HG03045 (cell line): Measurements from ENCODE around the gene TNS1.
"Not testable (repeated sequence)": the region's sequence is repeated elsewhere in the genome, so short reads cannot be mapped to it uniquely, and the experiment has no call there.

Experiments
- ATAC-seq: cut with Tn5 transposase; IDR thresholded peaks from one replicate; pipeline ENCODE4 v1.9.1; 2021; ENCODE audit warnings: mild to moderate bottlenecking, moderate library complexity; ENCODE audit not compliant: unreplicated experiment

The TNS1 gene

GRCh38 chr2:217790681-217791392 lies 212.0 kb downstream of the TNS1 start:
- no peak for ATAC-seq

DNA sequence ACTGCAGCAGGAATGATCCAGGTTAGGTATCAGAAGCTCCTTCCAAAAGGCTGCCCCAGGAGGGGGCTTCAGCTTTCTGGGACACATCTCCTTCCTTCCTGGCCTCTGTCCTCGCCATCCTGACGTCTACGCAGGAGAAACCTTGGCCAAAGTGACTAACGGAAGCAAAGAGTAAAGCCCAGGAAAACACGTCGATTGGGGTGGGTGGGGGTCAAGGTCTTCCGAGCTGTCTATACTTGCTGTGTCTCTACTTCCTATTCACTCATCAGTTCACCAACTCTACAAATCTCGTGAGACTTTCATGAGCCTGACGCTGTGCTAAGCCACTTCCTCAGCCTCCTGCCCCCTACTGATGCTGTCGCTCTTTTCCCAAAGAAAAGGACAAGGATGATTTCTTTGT lies 212.6 kb downstream of the TNS1 start:
- ATAC-seq = peak; percentile 58

GRCh38 chr2:217789736-217790181 lies 213.0 kb downstream of the TNS1 start:
- ATAC-seq = no peak

- no peak for ATAC-seq
Measured at GRCh38 chr2:217789003-217789735, 213.6 kb downstream of the TNS1 start.

- no peak for ATAC-seq
Measured at GRCh38 chr2:217788669-217789002, 214.2 kb downstream of the TNS1 start.

GRCh38 chr2:217787160-217787877 lies 215.5 kb downstream of the TNS1 start:
- no peak for ATAC-seq

DNA sequence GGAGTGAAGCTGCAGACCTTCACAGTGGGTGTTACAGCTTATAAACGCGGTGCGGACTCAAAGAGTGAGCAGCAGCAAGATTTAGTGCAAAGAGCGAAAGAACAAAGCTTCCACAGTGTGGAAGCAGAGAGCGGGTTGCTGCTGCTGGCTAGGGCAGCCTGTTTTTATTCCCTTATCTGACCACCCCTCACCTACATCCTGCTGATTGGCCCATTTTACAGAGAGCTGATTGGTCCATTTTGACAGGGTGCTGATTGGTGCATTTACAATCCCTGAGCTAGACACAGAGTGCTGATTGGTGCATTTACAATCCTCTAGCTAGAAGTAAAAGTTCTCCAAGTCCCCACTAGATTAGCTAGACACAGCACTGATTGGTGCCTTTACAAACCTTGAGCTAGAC lies 216.2 kb downstream of the TNS1 start:
- ATAC-seq = not testable (repeated sequence)

- peak; percentile 70 for ATAC-seq
Measured at GRCh38 chr2:217785544-217786045, 217.2 kb downstream of the TNS1 start.

DNA sequence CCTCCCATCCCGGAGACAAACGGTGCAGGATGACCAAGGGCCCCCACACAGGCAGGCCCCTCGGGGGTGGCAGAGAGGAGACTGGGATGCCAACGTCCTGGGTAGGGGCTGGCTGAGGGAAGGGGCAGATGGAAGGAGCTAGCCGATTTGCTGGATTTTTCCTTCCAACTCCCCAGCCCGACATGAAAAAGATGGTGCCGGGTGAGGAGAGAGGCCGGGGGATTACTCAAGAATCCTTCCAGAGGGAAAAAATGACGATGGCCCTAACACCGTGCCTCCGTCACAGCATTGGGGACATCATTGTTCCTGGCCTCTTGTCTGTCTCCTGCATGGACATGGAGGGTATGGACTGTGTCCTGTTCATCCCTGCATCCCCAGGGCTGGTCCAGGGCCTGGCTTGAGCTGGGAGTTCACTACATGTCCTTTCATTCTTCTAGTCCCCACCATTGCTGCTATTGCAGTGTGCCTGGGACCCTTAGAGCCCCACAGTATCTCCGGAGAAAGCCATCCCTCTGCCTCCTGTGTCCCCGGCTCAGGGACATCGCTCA lies 217.7 kb downstream of the TNS1 start:
- no peak for ATAC-seq

GRCh38 chr2:217783243-217783642 lies 219.6 kb downstream of the TNS1 start:
- no peak for ATAC-seq

DNA sequence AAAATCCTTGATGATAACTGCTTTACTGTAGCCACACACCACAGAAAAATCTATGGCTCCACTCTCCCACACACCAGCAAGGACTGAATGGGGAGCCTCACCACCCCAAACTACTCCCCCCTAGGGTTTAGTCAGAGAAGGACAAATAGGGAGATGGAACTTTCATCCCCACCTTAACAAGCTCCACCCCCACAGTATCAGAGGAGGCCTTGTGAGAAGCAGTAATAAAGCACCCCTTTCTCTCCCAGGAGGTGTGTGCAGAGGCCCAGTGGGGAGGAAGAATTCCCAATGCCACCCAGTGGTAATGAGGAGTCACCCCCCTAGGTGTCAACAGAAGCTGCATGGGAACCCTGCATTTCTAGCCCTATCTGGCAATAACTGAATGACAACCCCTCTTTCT lies 224.9 kb downstream of the TNS1 start:
- ATAC-seq = no peak

- no peak for ATAC-seq
Measured at GRCh38 chr2:217776631-217777030, 226.2 kb downstream of the TNS1 start.

DNA sequence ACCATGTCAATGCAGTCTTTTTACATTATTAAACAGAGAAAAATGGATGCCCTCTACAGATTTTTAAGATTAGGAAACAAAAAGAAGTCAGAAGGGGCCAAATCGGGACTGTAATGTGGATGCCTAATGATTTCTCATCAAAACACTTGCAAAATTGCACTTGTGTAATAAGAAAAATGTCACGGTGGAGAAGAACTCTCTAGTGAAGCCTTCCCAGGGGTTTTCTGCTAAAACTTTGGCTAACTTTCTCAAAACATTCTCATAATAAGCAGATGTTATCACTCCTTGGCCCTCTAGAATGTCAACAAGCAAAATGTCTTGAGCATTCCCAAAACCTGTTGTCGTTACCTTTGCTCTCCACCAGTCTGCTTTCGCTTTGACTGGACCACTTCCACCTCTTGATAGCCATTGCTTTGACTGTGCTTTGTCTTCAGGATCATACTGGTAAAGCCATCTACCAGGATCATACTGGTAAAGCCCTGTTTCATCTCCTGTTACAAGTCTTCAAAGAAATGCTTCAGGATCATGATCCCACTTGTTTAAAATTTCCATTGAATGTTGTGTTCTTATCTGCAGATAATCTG lies 226.8 kb downstream of the TNS1 start:
- ATAC-seq = no peak

- ATAC-seq = no peak
Measured at GRCh38 chr2:217774232-217774631, 228.6 kb downstream of the TNS1 start.

DNA sequence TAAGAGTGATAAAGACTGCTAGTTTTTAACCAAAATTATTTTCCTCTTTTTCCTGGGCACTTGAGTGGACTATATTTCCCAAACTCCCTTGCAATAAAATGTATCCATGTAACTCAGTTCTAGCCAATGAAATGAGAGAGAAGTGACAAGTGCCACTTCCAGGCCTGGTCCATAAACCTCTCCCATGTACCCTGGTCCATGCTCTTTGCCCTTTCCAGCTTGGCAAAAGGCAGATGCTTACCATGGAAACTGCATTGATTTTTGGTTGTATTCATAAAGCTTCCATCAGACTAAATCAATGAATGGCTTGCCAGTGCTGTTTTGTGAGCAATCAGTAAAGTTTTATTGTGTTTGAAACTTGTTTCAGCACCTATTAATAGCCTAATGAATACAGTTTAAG lies 229.3 kb downstream of the TNS1 start:
- ATAC-seq = no peak

- ATAC-seq = no peak
Measured at GRCh38 chr2:217766356-217766755, 236.4 kb downstream of the TNS1 start.

- ATAC-seq = no peak
Measured at GRCh38 chr2:217761645-217762277, 241.0 kb downstream of the TNS1 start.

DNA sequence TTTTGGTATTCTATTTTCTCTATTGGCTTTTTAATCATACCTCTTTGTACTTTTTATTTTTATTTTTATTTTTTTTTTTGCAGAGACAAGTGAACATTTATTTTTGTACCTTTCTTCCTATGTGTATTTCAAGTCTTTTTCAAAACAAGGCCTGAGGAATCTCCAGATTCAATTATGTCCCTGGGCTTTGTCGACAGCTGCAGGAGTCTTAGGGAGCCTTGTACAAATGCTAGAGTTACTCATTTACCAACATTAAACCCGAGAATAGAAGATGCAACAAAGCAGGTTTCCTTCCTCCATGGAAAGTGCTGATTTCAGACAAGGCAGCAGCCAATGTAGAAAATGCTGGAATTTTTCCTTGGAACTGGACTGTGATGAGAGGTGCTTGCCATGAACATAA lies 242.8 kb downstream of the TNS1 start:
- no peak for ATAC-seq

GRCh38 chr2:217757108-217757463 lies 245.7 kb downstream of the TNS1 start:
- no peak for ATAC-seq

- peak; percentile 68 for ATAC-seq
Measured at GRCh38 chr2:217756375-217757107, 246.3 kb downstream of the TNS1 start.
